IPS DF 6.9 (cell line): ENCODE results near the gene CLEC4A.
"Not testable (repeated sequence)": the region's sequence is repeated elsewhere in the genome, so short reads cannot be mapped to it uniquely, and the experiment has no call there.

Source experiments
- DNase-seq: peaks from one replicate; pipeline ENCODE4 v3.0.0-alpha.2; 2013; ENCODE audit warnings: low read depth, low spot score
- H3K27ac ChIP-seq: one replicate; pipeline ENCODE4 v1.5.1; 2013; ENCODE audit warnings: low read length, control low read depth
- H3K27me3 ChIP-seq: 2 replicates; pipeline ENCODE4 v1.6.1; 2013; ENCODE audit warnings: mild to moderate bottlenecking, low read length; ENCODE audit not compliant: control insufficient read depth, insufficient read depth
- H3K36me3 ChIP-seq: 2 replicates; pipeline ENCODE4 v1.6.1; 2013; ENCODE audit warnings: low read length; ENCODE audit not compliant: control insufficient read depth, insufficient read depth
- H3K4me1 ChIP-seq: 2 replicates; pipeline ENCODE4 v1.6.1; 2013; ENCODE audit warnings: low read length; ENCODE audit not compliant: control insufficient read depth, insufficient read depth
- H3K4me3 ChIP-seq: 2 replicates; pipeline ENCODE4 v1.5.1; 2013; ENCODE audit warnings: mild to moderate bottlenecking, low read length
- H3K9me3 ChIP-seq: 2 replicates; pipeline ENCODE4 v1.6.1; 2013; ENCODE audit warnings: low read length, inconsistent platforms; ENCODE audit not compliant: control insufficient read depth, insufficient read depth
- WGBS: extraction: QIAGEN DNeasy Blood & Tissue Kit; methylation state at CpG from one replicate; pipeline ENCODE4 v1.1.7; 2013; ENCODE audit warnings: mixed read lengths, missing lambda C conversion rate; ENCODE audit not compliant: insufficient read length, insufficient coverage; 5-methylcytosine and 5-hydroxymethylcytosine counted together

The CLEC4A gene

DNA sequence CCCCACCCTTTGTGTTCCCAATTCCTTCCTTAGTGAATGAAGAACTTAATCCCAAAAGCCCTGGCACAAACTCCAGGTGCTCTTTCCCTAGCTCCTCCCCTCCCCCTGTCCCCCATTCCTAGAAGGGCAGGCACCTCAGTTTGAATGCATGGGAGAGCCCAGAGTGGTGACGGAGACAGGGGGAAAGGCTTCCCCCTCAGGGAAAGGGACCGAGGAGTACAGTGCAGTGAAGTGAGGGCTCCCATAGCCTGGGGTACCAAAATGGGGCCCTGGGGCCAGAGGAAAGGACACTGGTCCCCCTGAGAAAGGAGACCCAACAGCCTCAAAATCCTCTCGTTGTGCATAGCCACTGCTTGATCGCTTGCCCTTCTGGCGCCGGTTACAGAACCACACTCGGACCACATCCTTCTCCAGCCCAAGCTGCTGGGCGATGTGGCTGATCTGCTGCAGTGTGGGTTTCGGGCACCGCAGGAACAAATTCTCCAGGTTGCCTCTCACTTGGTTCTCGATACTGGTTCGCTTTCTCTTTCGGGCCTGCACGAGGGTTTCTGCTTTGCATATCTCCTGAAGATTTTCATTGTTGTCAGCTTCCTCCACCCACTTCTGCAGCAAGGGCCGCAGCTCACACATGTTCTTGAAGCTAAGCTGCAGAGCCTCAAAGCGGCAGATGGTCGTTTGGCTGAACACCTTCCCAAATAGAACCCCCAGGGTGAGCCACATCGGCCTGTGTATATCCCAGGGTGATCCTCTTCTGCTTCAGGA lies 10.4 kb downstream of the CLEC4A start:
- not testable (repeated sequence) for H3K9me3 ChIP-seq, H3K4me1 ChIP-seq, H3K36me3 ChIP-seq, H3K27me3 ChIP-seq, H3K27ac ChIP-seq, H3K4me3 ChIP-seq, DNase-seq
- no CpG with 5 or more reads among the region's 18 CpGs for WGBS

DNA sequence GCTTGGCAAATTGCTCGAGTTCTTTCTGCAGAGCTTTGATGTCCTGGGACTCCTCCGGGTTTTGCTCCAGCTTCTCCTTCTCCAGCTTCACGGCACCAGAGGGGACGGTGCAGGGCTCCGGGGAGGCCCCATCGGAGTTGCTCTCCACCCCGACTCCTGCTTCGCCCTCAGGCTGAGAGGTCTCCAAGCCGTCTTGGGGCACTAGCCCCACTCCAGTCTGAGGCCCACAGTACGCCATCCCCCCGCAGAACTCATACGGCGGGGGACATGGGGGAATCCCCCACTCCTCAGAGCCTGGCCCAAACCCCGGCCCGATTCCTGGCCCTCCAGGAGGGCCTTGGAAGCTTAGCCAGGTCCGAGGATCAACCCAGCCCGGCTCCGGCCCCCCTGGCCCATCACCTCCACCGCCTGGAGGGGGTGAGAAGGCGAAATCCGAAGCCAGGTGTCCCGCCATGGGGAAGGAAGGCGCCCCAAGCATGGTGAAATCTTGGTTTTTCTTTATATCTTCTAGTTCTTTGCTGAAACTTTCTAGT lies 11.0 kb downstream of the CLEC4A start:
- H3K27me3 ChIP-seq, H3K27ac ChIP-seq, H3K4me3 ChIP-seq, DNase-seq, H3K36me3 ChIP-seq, H3K9me3 ChIP-seq, H3K4me1 ChIP-seq: not testable (repeated sequence)
- no CpG with 5 or more reads among the region's 23 CpGs for WGBS

DNA sequence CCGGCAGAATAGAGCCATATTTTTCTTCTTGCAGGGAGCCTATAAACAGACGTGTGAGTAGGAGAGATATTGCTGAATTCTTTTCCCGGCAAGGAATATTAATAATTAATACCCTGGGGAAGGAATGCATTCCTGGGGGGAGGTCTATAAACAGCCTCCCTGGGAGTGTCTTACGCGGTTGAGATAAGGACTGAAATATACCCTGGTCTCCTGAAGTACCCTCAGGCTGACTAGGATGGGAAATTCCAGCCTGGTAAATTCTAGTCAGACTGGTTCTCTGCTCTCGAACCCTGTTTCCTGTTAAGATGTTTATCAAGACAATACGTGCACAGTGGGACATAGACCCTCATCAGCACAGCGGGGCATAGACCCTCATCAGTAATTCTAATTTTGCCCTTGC lies 18.2 kb downstream of the CLEC4A start:
- not testable (repeated sequence) for H3K36me3 ChIP-seq, H3K27ac ChIP-seq, H3K9me3 ChIP-seq, H3K4me3 ChIP-seq, H3K27me3 ChIP-seq, H3K4me1 ChIP-seq, DNase-seq
- no CpG with 5 or more reads among the region's 8 CpGs for WGBS

- peaks cover 3% of the 10 kb centered on the region; the same call in 1 of the 2 replicates for H3K4me1 ChIP-seq
- H3K27me3 ChIP-seq: no peaks in the 10 kb centered on the region
- H3K9me3 ChIP-seq: no peaks in the 10 kb centered on the region; the same call in 1 of the 2 replicates
- H3K4me3 ChIP-seq: no peak overlapping the region
- H3K27ac ChIP-seq: no peak overlapping the region
- DNase-seq: no peak
- H3K36me3 ChIP-seq: no peaks in the 10 kb centered on the region
These were observed 19.8 kb downstream of the CLEC4A start for GRCh38 chr12:8143261-8143660.

DNA sequence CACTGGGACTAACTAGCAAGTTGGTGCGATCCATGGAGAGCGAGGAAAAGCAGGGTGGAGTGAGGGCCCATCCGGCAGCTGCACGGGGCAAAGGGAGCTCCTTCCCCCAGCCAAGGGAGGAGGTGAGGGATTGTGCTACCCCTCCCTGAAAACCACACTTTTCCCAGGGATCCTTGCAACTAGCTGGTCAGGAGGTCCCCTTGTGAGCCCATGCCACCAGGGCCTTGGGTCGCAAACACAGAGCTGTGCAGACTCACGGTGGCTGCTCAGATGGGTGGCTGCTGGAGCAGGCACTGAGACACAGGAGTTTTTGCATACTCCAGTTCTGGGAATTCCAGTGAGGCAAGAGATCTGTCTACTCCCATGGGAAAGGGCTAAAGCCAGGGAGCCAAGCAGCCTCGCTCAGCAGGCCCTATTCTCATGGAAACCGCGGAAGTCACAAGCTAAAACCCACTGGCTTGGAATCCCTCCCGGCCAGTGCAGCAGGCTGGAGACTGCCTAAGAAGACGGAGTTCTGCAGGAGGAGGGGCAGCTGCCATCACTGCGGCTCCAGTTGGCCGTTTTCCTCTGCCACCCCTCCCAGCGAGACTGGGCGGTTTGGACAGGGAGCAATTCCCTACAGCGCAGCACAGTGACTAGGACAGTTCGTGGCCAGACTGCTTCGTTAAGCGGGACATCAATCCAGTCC lies 22.5 kb downstream of the CLEC4A start:
- Histone ChIP-seq H3K4me3 (no peak overlapping the region), H3K9me3 (no peaks in the 10 kb centered on the region; the same call in 1 of the 2 replicates), H3K27ac (no peak overlapping the region), H3K36me3 (no peaks in the 10 kb centered on the region), H3K4me1 (peaks cover 3% of the 10 kb centered on the region; the same call in 1 of the 2 replicates), H3K27me3 (no peaks in the 10 kb centered on the region)
- no CpG with 5 or more reads among the region's 19 CpGs for WGBS
- peak; percentile 31 for DNase-seq

DNA sequence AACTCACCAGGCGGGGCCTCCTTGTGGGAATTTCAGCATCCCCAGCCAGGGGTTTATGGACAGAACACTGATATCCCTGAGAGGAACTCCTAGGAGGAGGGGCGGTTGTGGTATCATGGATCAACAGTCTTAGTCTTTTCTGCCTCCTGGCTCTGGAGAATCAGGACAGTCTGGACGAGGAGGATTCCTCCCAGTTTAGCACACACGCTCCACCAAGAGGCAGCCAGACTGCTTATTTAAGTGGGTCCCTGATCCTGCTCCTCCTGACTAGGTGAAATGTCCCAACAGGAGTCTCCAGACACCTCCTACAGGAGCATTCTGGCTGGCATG lies 23.0 kb downstream of the CLEC4A start:
- H3K27ac ChIP-seq: no peak overlapping the region
- WGBS: no CpG with 5 or more reads among the region's 4 CpGs
- no peak overlapping the region for H3K4me3 ChIP-seq
- H3K9me3 ChIP-seq: no peaks in the 10 kb centered on the region; the same call in 1 of the 2 replicates
- H3K27me3 ChIP-seq: no peaks in the 10 kb centered on the region
- H3K4me1 ChIP-seq: peaks cover 3% of the 10 kb centered on the region; the same call in 1 of the 2 replicates
- no peak for DNase-seq
- H3K36me3 ChIP-seq: no peaks in the 10 kb centered on the region

DNA sequence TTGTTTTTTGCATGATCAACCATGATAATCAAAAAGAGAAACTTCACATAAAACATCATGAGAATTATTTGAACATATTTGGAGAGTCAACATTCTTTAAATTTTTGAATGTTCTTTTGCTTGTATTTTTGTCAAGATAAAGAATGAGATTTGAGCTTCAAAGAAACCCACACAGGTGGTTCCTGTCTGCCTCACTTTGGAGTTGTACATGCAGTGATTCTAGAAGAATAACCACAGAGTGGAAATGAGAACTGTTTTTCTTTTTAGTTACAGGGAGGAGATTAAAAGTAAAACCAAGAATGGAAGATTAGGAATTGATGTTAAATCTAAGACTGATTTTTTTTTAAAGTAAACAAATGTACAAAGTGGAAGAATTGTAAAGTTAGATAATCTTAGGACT lies 31.1 kb downstream of the CLEC4A start:
- DNase-seq: no peak
- no peak overlapping the region for H3K27ac ChIP-seq
- H3K4me1 ChIP-seq: no peaks in the 10 kb centered on the region
- no peaks in the 10 kb centered on the region for H3K36me3 ChIP-seq
- no peaks in the 10 kb centered on the region for H3K27me3 ChIP-seq
- no peak overlapping the region for H3K4me3 ChIP-seq
- no peaks in the 10 kb centered on the region for H3K9me3 ChIP-seq

DNA sequence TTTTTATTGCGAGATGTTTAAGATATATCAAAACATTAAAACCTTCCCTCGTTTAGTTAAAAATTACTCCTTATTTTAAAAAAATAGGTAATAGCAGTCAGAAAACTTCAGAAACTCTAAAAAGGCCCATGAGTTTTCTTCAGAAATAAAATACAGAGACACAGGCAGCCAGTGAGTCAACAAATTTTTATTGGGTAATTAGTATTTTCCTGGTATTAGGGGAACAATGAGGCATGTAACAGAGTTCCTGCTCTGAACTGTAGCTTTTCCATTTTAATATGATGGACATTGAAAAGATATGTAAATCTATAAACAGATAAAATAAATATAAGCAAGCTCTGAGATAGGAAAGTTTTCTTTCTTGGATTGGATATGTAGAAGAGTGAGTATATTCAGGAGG lies 33.0 kb downstream of the CLEC4A start:
- DNase-seq: no peak
- H3K36me3 ChIP-seq: no peaks in the 10 kb centered on the region
- H3K4me1 ChIP-seq: no peaks in the 10 kb centered on the region
- no peaks in the 10 kb centered on the region for H3K27me3 ChIP-seq
- H3K9me3 ChIP-seq: no peaks in the 10 kb centered on the region
- no CpG with 5 or more reads among the region's 2 CpGs for WGBS
- H3K4me3 ChIP-seq: no peak overlapping the region
- H3K27ac ChIP-seq: no peak overlapping the region

GRCh38 chr12:8156845-8157244 lies 33.4 kb downstream of the CLEC4A start, which contains the start of gene ZNF705A:
ZNF705A (plus strand) TSS chr12:8157015; CDS start chr12:8172626, 15,611 bp downstream.
- DNase-seq: no peak
- Histone ChIP-seq H3K36me3 (no peaks in the 10 kb centered on the region), H3K4me1 (no peaks in the 10 kb centered on the region), H3K27me3 (no peaks in the 10 kb centered on the region), H3K4me3 (no peak within 1 kb of the TSS), H3K9me3 (no peaks in the 10 kb centered on the region), H3K27ac (no peak within 1 kb of the TSS)
- WGBS: no CpG with 5 or more reads among the region's 3 CpGs

DNA sequence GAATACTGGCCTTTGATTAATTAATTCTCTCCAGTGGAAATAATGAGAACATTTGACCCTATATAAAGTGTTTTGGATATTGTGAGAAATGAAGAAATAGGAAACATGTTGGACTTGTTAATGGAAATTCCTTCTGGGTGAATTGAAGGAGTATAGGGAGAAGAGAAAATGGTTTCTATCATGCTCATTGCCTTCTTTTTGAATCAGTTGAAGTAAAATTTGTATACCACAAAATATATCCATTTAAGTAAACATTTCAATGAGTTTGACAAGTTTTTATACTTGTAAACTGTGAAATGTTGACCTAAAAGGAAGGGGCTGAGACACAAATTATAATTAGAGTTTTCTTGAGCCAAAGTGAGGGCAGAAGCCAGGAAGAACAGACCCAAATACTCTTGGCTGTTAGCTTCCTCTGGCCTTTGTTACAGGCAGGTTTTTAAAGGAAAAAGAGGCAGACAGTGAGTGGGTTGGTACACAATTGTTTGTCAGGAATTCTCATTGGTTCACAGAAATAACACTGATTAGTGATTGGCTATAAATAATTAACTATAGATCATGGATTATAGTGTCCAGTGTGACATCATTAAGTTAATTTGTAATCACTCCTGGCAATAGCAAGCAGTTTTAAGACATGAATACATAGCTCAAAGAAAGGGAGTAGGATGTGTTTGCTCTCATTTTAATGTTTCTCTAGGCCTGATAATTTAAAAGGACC lies 34.2 kb downstream of the CLEC4A start:
- H3K27me3 ChIP-seq: no peaks in the 10 kb centered on the region
- no peak overlapping the region for H3K27ac ChIP-seq
- H3K4me1 ChIP-seq: no peaks in the 10 kb centered on the region
- H3K9me3 ChIP-seq: no peaks in the 10 kb centered on the region
- H3K4me3 ChIP-seq: no peak overlapping the region
- H3K36me3 ChIP-seq: no peaks in the 10 kb centered on the region
- no peak for DNase-seq
